Measurements from ENCODE around the gene STK32A.

STK32A gene

GRCh38 chr5:147427521-147428401 is 192.9 kb downstream of the STK32A start:
- DNase-seq = no peak

- DNase-seq = no peak
Observed at GRCh38 chr5:147430628-147431027, 195.8 kb downstream of the STK32A start.

- no peak for DNase-seq
Observed at GRCh38 chr5:147431586-147431985, 196.8 kb downstream of the STK32A start.

GRCh38 chr5:147432323-147432722 is 197.5 kb downstream of the STK32A start:
- DNase-seq = no peak

- DNase-seq = no peak
Observed at GRCh38 chr5:147434049-147434448, 199.2 kb downstream of the STK32A start.

- DNase-seq = no peak
Observed at GRCh38 chr5:147436596-147436995, 201.8 kb downstream of the STK32A start.

- DNase-seq = no peak
Observed at GRCh38 chr5:147437161-147437596, 202.4 kb downstream of the STK32A start.

All from GDM1 (cell line).